ENCODE data around the gene PIK3CD. TPM values are rescaled to one million over a fixed set of nuclear protein-coding genes. Genes with fewer than 3 reads are reported as not detected.
A peak's percentile ranks its signal among the peaks of the same experiment; 100 is the strongest.

Gene PIK3CD
- polyA plus RNA-seq, 4 donors = 1.8 to 16.8 (median 3.6) TPM

GRCh38 chr1:9767964-9768668, 116.6 kb downstream of the PIK3CD start:
- Histone ChIP-seq H3K4me3 (ENCODE audit: low read depth in 1 of 3, low read length in 3 of 3) (no peak overlapping the region), H3K9me3 (ENCODE audit: control insufficient read depth in 2 of 2, insufficient read depth in 1 of 2, low read depth in 1 of 2, low read length in 1 of 2) (no peaks in the 10 kb centered on the region), H3K27ac (ENCODE audit: low read depth in 1 of 3, low read length in 2 of 3) (no peak overlapping the region), H3K27me3 (ENCODE audit: control insufficient read depth in 3 of 3, insufficient read depth in 3 of 3, low read length in 3 of 3) (no peaks in the 10 kb centered on the region), H3K4me1 (ENCODE audit: control insufficient read depth in 3 of 3, insufficient read depth in 2 of 3, low read depth in 1 of 3, low read length in 2 of 3) (peaks cover 0 to 3% (median 3%) of the 10 kb centered on the region in 3 donors), H3K36me3 (ENCODE audit: control insufficient read depth in 3 of 3, insufficient read depth in 2 of 3, low read depth in 1 of 3, low read length in 3 of 3) (peaks cover 0 to 29% (median 0%) of the 10 kb centered on the region in 3 donors)
- DNase-seq (peak in 1 of 2 donors; percentile 19), FAIRE-seq (no peak)
- WGBS, 3 donors = 88 to 92% (median 90%) methylated on average over 20 to 24 of the region's 24 CpGs

DNA sequence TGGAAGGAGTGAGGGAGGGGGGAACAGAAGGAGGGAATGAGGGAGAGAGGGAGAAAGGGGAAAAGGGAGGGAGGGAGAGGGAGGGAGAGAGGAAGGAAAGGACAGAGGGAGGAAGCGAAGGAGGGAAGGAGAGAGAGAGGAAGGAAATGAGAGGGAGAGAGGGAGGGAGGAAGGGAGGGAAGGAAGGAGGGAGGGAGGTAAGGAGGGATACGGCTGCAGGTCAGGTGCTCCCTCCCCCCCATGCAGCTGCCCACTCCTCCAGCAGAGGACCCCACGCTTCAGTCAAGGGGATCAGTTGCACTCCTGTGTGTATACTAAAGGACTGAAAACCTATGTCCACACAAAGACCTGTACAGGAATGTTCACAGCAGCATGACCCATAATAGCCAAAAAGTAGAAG, 117.5 kb downstream of the PIK3CD start:
- DNase-seq = no peak
- Histone ChIP-seq H3K4me1 (ENCODE audit: control insufficient read depth in 3 of 3, insufficient read depth in 2 of 3, low read depth in 1 of 3, low read length in 2 of 3) (peaks cover 0 to 3% (median 3%) of the 10 kb centered on the region in 3 donors), H3K36me3 (ENCODE audit: control insufficient read depth in 3 of 3, insufficient read depth in 2 of 3, low read depth in 1 of 3, low read length in 3 of 3) (peaks cover 0 to 22% (median 0%) of the 10 kb centered on the region in 3 donors), H3K4me3 (ENCODE audit: low read depth in 1 of 3, low read length in 3 of 3) (no peak overlapping the region), H3K27ac (ENCODE audit: low read depth in 1 of 3, low read length in 2 of 3) (no peak overlapping the region), H3K9me3 (ENCODE audit: control insufficient read depth in 2 of 2, insufficient read depth in 1 of 2, low read depth in 1 of 2, low read length in 1 of 2) (no peaks in the 10 kb centered on the region), H3K27me3 (ENCODE audit: control insufficient read depth in 3 of 3, insufficient read depth in 3 of 3, low read length in 3 of 3) (no peaks in the 10 kb centered on the region)
- FAIRE-seq = no peak
- 78 to 97% (median 92%) methylated on average over 3 of the region's 3 CpGs for WGBS, 3 donors

DNA sequence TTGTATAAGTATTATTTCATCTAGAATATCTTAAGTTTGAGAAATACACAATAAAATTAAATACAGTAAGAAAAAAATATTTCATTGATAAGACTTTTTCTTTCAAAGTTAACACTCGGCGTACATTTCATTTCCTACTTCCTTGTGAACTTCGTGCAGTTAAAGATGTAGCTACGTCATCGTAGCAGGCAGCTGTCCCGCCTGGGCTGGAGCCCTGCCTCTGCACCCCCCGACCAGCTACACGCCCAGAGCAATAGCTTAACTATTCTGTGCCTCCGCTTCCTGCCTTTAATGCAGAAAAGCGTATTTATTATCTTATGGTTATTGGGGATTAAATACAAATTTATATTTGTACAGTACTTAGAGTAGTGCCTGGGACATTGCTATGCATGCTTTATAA, 118.8 kb downstream of the PIK3CD start:
- peak overlapping the region in 2 of 3 donors; percentile 38 to 60 for H3K27ac ChIP-seq (ENCODE audit: low read depth in 1 of 3, low read length in 2 of 3)

GRCh38 chr1:9774712-9775679, 123.5 kb downstream of the PIK3CD start:
- no peaks in the 10 kb centered on the region for H3K9me3 ChIP-seq (ENCODE audit: control insufficient read depth in 2 of 2, insufficient read depth in 1 of 2, low read depth in 1 of 2, low read length in 1 of 2)
- no peak overlapping the region for H3K4me3 ChIP-seq (ENCODE audit: low read depth in 1 of 3, low read length in 3 of 3)
- no peak overlapping the region for H3K27ac ChIP-seq (ENCODE audit: low read depth in 1 of 3, low read length in 2 of 3)
- DNase-seq = no peak
- H3K4me1 ChIP-seq (ENCODE audit: control insufficient read depth in 3 of 3, insufficient read depth in 2 of 3, low read depth in 1 of 3, low read length in 2 of 3) = peaks cover 0 to 3% (median 3%) of the 10 kb centered on the region in 3 donors
- no peak for FAIRE-seq
- 86 to 89% (median 88%) methylated on average over 20 of the region's 20 CpGs for WGBS, 3 donors
- H3K27me3 ChIP-seq (ENCODE audit: control insufficient read depth in 3 of 3, insufficient read depth in 3 of 3, low read length in 3 of 3) = no peaks in the 10 kb centered on the region
- H3K36me3 ChIP-seq (ENCODE audit: control insufficient read depth in 3 of 3, insufficient read depth in 2 of 3, low read depth in 1 of 3, low read length in 3 of 3) = peaks cover 0 to 28% (median 0%) of the 10 kb centered on the region in 3 donors

More for the DNA sequence above, 118.8 kb downstream of the PIK3CD start:
- no peak for FAIRE-seq
- Histone ChIP-seq H3K36me3 (ENCODE audit: control insufficient read depth in 3 of 3, insufficient read depth in 2 of 3, low read depth in 1 of 3, low read length in 3 of 3) (peaks cover 0 to 22% (median 0%) of the 10 kb centered on the region in 3 donors), H3K9me3 (ENCODE audit: control insufficient read depth in 2 of 2, insufficient read depth in 1 of 2, low read depth in 1 of 2, low read length in 1 of 2) (no peaks in the 10 kb centered on the region), H3K4me3 (ENCODE audit: low read depth in 1 of 3, low read length in 3 of 3) (no peak overlapping the region), H3K27me3 (ENCODE audit: control insufficient read depth in 3 of 3, insufficient read depth in 3 of 3, low read length in 3 of 3) (no peaks in the 10 kb centered on the region), H3K4me1 (ENCODE audit: control insufficient read depth in 3 of 3, insufficient read depth in 2 of 3, low read depth in 1 of 3, low read length in 2 of 3) (peaks cover 0 to 3% (median 3%) of the 10 kb centered on the region in 3 donors)
- WGBS, 3 donors = 17 to 49% (median 34%) methylated on average over 10 of the region's 10 CpGs
- DNase-seq = peak; percentile 82 to 90

DNA sequence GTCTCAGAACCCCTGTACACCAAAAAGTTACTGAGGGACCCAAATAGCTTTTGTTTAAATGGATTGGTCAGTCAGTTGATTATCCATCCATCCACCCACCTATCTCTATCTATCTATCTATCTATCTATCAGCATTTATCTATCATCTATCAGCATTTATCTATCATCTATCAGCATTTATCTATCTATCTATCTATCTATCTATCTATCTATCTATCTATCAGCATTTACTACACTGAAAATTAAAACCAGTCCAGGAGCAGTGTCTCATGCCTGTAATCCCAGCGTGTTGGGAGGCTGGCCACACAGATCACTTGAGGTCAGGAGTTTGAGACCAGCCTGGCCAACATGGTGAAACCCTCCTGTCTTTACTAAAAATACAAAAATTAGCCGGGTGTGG, 125.2 kb downstream of the PIK3CD start:
- no peak for FAIRE-seq
- no peak overlapping the region for H3K4me3 ChIP-seq (ENCODE audit: low read depth in 1 of 3, low read length in 3 of 3)
- H3K36me3 ChIP-seq (ENCODE audit: control insufficient read depth in 3 of 3, insufficient read depth in 2 of 3, low read depth in 1 of 3, low read length in 3 of 3) = peaks cover 0 to 26% (median 0%) of the 10 kb centered on the region in 3 donors
- H3K27me3 ChIP-seq (ENCODE audit: control insufficient read depth in 3 of 3, insufficient read depth in 3 of 3, low read length in 3 of 3) = no peaks in the 10 kb centered on the region
- H3K9me3 ChIP-seq (ENCODE audit: control insufficient read depth in 2 of 2, insufficient read depth in 1 of 2, low read depth in 1 of 2, low read length in 1 of 2) = no peaks in the 10 kb centered on the region
- WGBS, 3 donors = 97 to 100% (median 100%) methylated on average over 2 of the region's 2 CpGs
- DNase-seq = no peak
- no peak overlapping the region for H3K27ac ChIP-seq (ENCODE audit: low read depth in 1 of 3, low read length in 2 of 3)
- H3K4me1 ChIP-seq (ENCODE audit: control insufficient read depth in 3 of 3, insufficient read depth in 2 of 3, low read depth in 1 of 3, low read length in 2 of 3) = no peaks in the 10 kb centered on the region

Other genes with a start within 250 kb of the PIK3CD start
- 1 to 10 TPM; 2.7 to 6.3 (median 4.2) TPM for gene SLC25A33, start 112.3 kb upstream of the PIK3CD start, polyA plus RNA-seq
- 1 to 10 TPM in 3 of 4 donors, under 1 TPM in 1; 0.67 to 8.5 (median 3.7) TPM for gene TMEM201, start 62.8 kb upstream of the PIK3CD start, polyA plus RNA-seq
- 10 to 100 TPM; 29.2 to 78.8 (median 41.8) TPM for gene CLSTN1, start 172.2 kb downstream of the PIK3CD start, polyA plus RNA-seq

Data from small intestine (tissue), 7 donors.